Keratinocyte (primary cell): ENCODE measurements around the gene COPZ1.

Experiments
- EZH2 ChIP-seq: IDR thresholded peaks from one replicate; pipeline ENCODE4 v1.6.1; 2012; ENCODE audit warnings: inconsistent platforms, mild to moderate bottlenecking, low read length, moderate library complexity
- TF ChIP-seq, protein P1 (sequence below), 3 experiments: IDR thresholded peaks in 1 of 3; conservative IDR thresholded peaks in 1 of 3; optimal IDR thresholded peaks in 1 of 3; 2 replicates in 2 of 3; 3 replicates in 1 of 3; pipeline versions ENCODE3 to v1.5.1; 2011; ENCODE audit warnings: low read length in 3 of 3, mild to moderate bottlenecking in 3 of 3, moderate library complexity in 2 of 3, control low read depth in 1 of 3, inconsistent platforms in 1 of 3; ENCODE audit not compliant: insufficient read depth in 2 of 3; ENCODE audit errors: extremely low read depth in 1 of 3

DNA sequence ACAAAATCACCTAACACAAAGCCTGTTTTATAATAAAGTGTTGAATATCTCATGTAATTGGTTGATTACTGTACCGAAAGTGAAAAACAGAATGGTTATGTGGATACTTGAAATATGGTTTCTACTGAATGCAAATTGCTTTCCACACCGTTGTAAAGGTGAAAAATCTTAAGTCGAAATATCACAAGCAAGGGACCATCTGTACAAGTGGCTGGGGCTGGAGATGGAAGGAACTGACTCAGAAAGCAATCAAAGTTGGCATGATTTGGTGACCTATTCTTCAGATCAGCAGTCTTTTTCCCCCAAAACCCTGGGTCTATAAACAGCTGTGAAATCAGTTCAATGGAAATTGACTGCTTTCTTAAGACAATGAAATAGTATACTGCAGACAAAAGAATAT is 48.6 kb upstream of the COPZ1 start:
- TF ChIP-seq, protein P1, sequence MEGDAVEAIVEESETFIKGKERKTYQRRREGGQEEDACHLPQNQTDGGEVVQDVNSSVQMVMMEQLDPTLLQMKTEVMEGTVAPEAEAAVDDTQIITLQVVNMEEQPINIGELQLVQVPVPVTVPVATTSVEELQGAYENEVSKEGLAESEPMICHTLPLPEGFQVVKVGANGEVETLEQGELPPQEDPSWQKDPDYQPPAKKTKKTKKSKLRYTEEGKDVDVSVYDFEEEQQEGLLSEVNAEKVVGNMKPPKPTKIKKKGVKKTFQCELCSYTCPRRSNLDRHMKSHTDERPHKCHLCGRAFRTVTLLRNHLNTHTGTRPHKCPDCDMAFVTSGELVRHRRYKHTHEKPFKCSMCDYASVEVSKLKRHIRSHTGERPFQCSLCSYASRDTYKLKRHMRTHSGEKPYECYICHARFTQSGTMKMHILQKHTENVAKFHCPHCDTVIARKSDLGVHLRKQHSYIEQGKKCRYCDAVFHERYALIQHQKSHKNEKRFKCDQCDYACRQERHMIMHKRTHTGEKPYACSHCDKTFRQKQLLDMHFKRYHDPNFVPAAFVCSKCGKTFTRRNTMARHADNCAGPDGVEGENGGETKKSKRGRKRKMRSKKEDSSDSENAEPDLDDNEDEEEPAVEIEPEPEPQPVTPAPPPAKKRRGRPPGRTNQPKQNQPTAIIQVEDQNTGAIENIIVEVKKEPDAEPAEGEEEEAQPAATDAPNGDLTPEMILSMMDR (optimal IDR thresholded peaks at IDR 0.05 in 1 of 3, IDR thresholded peaks at IDR 0.05 in 1 of 3, conservative IDR thresholded peaks at IDR 0.05 in 1 of 3; ENCODE audit: extremely low read depth in 1 of 3, insufficient read depth in 2 of 3, low read length in 3 of 3) = no peak
- TF ChIP-seq EZH2 = no peak
